Measurements from ENCODE around the gene FTO.

The FTO gene

GRCh38 chr16:53973021-53973420 is 269.1 kb downstream of the FTO start:
- peak; percentile 23 to 70 for DNase-seq

GRCh38 chr16:53974484-53975080 is 270.6 kb downstream of the FTO start:
- no peak for DNase-seq

- no peak for DNase-seq
These were observed 276.7 kb downstream of the FTO start for GRCh38 chr16:53980675-53981074.

- no peak for DNase-seq
These were observed 278.7 kb downstream of the FTO start for GRCh38 chr16:53982631-53983042.

- DNase-seq = no peak
These were observed 281.0 kb downstream of the FTO start for GRCh38 chr16:53984936-53985335.

- DNase-seq = no peak
These were observed 281.9 kb downstream of the FTO start for GRCh38 chr16:53985861-53986260.

- no peak for DNase-seq
These were observed 282.8 kb downstream of the FTO start for GRCh38 chr16:53986793-53987192.

- no peak for DNase-seq
These were observed 284.2 kb downstream of the FTO start for GRCh38 chr16:53988136-53988535.

GRCh38 chr16:53989597-53989996 is 285.6 kb downstream of the FTO start:
- DNase-seq = no peak

- no peak for DNase-seq
These were observed 287.9 kb downstream of the FTO start for GRCh38 chr16:53991754-53992378.

GRCh38 chr16:53995378-53995777 is 291.4 kb downstream of the FTO start:
- no peak for DNase-seq

- DNase-seq = no peak
These were observed 293.0 kb downstream of the FTO start for GRCh38 chr16:53996961-53997360.

- DNase-seq = no peak
These were observed 294.3 kb downstream of the FTO start for GRCh38 chr16:53998024-53998810.

GRCh38 chr16:53998966-53999522 is 295.1 kb downstream of the FTO start:
- no peak for DNase-seq

GRCh38 chr16:53999841-54000240 is 295.9 kb downstream of the FTO start:
- no peak for DNase-seq

- DNase-seq = no peak
These were observed 296.4 kb downstream of the FTO start for GRCh38 chr16:54000361-54000760.

GRCh38 chr16:54006693-54007092 is 302.7 kb downstream of the FTO start:
- no peak for DNase-seq

- no peak for DNase-seq
These were observed 303.5 kb downstream of the FTO start for GRCh38 chr16:54007504-54007903.

GRCh38 chr16:54009464-54010176 is 305.7 kb downstream of the FTO start:
- DNase-seq = no peak

- DNase-seq = no peak
These were observed 311.2 kb downstream of the FTO start for GRCh38 chr16:54015147-54015546.

- no peak for DNase-seq
These were observed 318.4 kb downstream of the FTO start for GRCh38 chr16:54022362-54022761.

GRCh38 chr16:54026456-54026855 is 322.5 kb downstream of the FTO start:
- DNase-seq = no peak

- DNase-seq = no peak
These were observed 323.1 kb downstream of the FTO start for GRCh38 chr16:54027062-54027461.

Data from cerebellar nuclear complex (tissue), 1 donor.